HEK293T (cell line): ENCODE results near the gene LIN37.

Source experiments
- CTCF ChIA-PET: fragments of 350-600 bp; formaldehyde crosslinking; extraction: SDS; loops from one replicate; lab custom pipeline; 2021; ENCODE audit warnings: antibody characterized with exemption, inconsistent platforms; lab: Yijun Ruan, JAX
- POLR2A ChIA-PET: fragments of 350-600 bp; formaldehyde crosslinking; extraction: SDS; loops from one replicate; lab custom pipeline; 2020; ENCODE audit warnings: antibody characterized with exemption, inconsistent platforms; lab: Yijun Ruan, JAX
- DNase-seq: peaks from one replicate; pipeline ENCODE4 v3.0.0; 2012; ENCODE audit warnings: mixed read lengths; ENCODE audit errors: extremely low spot score
- ARNT ChIP-seq: fragments of 450-650 bp; IDR thresholded peaks from 2 replicates; pipeline ENCODE4 v1.6.1; 2017; ENCODE audit warnings: mild to moderate bottlenecking
- BHLHE40 ChIP-seq: fragments of 450-650 bp; IDR thresholded peaks from 2 replicates; pipeline ENCODE4 v1.6.1; 2016; ENCODE audit warnings: mild to moderate bottlenecking, moderate library complexity, borderline replicate concordance
- CTBP1 ChIP-seq: fragments of 450-650 bp; IDR thresholded peaks from 2 replicates; pipeline ENCODE4 v1.6.1; 2016; ENCODE audit warnings: borderline replicate concordance
- ELF4 ChIP-seq: fragments of 450-650 bp; IDR thresholded peaks from 2 replicates; pipeline ENCODE4 v1.6.1; 2017; ENCODE audit warnings: antibody characterized with exemption
- FOXA1 ChIP-seq: fragments of 450-650 bp; IDR thresholded peaks from 2 replicates; pipeline ENCODE4 v1.6.1; 2016; ENCODE audit warnings: mild to moderate bottlenecking
- FOXK2 ChIP-seq: fragments of 450-650 bp; IDR thresholded peaks from 2 replicates; pipeline ENCODE4 v1.6.1; 2016; ENCODE audit warnings: mild to moderate bottlenecking
- FOXM1 ChIP-seq: fragments of 450-650 bp; IDR thresholded peaks from 2 replicates; pipeline ENCODE4 v1.6.1; 2017; ENCODE audit warnings: mild to moderate bottlenecking, borderline replicate concordance
- HDGF ChIP-seq: fragments of 450-650 bp; IDR thresholded peaks from 2 replicates; pipeline ENCODE4 v1.6.1; 2017; ENCODE audit warnings: antibody characterized with exemption, borderline replicate concordance
- L3MBTL2 ChIP-seq: fragments of 450-650 bp; conservative IDR thresholded peaks from 2 replicates; pipeline ENCODE4 v1.6.1; 2016; ENCODE audit warnings: mild to moderate bottlenecking
- LEF1 ChIP-seq: fragments of 450-650 bp; IDR thresholded peaks from 2 replicates; pipeline ENCODE4 v1.6.1; 2017; ENCODE audit warnings: mild to moderate bottlenecking, borderline replicate concordance
- NFRKB ChIP-seq: fragments of 450-650 bp; IDR thresholded peaks from 2 replicates; pipeline ENCODE4 v1.6.1; 2016; ENCODE audit warnings: mild to moderate bottlenecking, moderate library complexity
- SP1 ChIP-seq: fragments of 450-650 bp; IDR thresholded peaks from 2 replicates; pipeline ENCODE4 v1.6.1; 2017
- SUZ12 ChIP-seq: fragments of 450-650 bp; IDR thresholded peaks from 2 replicates; pipeline ENCODE4 v1.6.1; 2016; ENCODE audit warnings: mild to moderate bottlenecking
- TARDBP ChIP-seq: fragments of 450-650 bp; IDR thresholded peaks from 2 replicates; pipeline ENCODE4 v1.6.1; 2016
- ZNF384 ChIP-seq: fragments of 450-650 bp; IDR thresholded peaks from 2 replicates; pipeline ENCODE4 v1.6.1; 2016
- TF ChIP-seq, protein P1 (sequence below): fragments of 450-650 bp; IDR thresholded peaks from 2 replicates; pipeline ENCODE4 v1.6.1; 2016

Gene LIN37

DNA sequence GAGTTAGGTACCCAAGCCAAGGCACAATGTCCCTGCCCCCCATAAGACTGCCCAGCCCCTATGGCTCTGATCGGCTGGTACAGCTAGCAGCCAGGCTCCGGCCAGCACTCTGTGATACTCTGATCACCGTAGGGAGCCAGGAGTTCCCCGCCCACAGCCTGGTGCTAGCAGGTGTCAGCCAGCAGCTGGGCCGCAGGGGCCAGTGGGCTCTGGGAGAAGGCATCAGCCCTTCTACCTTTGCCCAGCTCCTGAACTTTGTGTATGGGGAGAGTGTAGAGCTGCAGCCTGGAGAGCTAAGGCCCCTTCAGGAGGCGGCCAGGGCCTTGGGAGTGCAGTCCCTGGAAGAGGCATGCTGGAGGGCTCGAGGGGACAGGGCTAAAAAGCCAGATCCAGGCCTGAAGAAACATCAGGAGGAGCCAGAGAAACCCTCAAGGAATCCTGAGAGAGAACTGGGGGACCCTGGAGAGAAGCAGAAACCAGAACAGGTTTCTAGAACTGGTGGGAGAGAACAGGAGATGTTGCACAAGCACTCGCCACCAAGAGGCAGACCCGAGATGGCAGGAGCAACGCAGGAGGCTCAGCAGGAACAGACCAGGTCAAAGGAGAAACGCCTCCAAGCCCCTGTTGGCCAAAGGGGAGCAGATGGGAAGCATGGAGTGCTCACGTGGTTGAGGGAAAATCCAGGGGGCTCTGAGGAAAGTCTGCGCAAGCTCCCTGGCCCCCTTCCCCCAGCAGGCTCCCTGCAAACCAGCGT lies 33.6 kb upstream of the LIN37 start:
- TF ChIP-seq ZNF384 (no peak), SUZ12 (no peak), TARDBP (no peak), LEF1 (no peak), SP1 (no peak)
- POLR2A ChIA-PET, result interaction anchor here (1.3 to 3.0 kb wide), 3 partner anchors 12 to 33 kb away, joined by 3 to 13 read pairs (median 6); partner anchors contain the start of gene LIN37
- peak; percentile 23 for DNase-seq
- CTCF ChIA-PET, result interaction anchor here (1.0 kb wide), 1 partner anchor 20 kb away, joined by 3 read pairs; no protein-coding TSS in a partner anchor

DNA sequence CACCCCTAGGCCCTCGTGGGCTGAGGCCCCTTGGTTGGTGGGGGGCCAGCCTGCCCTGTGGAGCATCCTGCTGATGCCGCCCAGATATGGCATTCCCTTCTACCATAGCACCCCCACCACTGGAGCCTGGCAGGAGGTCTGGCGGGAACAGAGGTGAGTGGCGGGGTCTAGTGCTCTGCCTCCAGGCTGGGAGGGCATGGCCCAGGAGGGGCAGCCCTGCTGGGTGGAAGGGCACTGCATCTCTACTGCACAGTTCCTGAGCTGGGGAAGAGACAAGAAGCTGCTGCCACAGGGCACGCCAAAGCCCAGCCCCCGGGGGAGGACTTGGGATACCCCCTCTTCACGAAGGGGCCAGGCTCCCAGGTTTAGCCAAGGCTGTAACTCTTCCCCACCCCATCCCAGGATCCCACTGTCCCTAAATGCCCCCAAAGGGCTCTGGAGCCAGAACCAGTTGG lies 33.0 kb upstream of the LIN37 start:
- no peak for TF ChIP-seq FOXK2
- TF ChIP-seq L3MBTL2, result no peak
- no peak for DNase-seq
- POLR2A ChIA-PET, result interaction anchor here (1.0 to 3.0 kb wide), 2 partner anchors 13 to 14 kb away, joined by 3 to 13 read pairs; no protein-coding TSS in a partner anchor
- CTCF ChIA-PET, result interaction anchor here (1.0 kb wide), 1 partner anchor 21 kb away, joined by 3 read pairs; no protein-coding TSS in a partner anchor

DNA sequence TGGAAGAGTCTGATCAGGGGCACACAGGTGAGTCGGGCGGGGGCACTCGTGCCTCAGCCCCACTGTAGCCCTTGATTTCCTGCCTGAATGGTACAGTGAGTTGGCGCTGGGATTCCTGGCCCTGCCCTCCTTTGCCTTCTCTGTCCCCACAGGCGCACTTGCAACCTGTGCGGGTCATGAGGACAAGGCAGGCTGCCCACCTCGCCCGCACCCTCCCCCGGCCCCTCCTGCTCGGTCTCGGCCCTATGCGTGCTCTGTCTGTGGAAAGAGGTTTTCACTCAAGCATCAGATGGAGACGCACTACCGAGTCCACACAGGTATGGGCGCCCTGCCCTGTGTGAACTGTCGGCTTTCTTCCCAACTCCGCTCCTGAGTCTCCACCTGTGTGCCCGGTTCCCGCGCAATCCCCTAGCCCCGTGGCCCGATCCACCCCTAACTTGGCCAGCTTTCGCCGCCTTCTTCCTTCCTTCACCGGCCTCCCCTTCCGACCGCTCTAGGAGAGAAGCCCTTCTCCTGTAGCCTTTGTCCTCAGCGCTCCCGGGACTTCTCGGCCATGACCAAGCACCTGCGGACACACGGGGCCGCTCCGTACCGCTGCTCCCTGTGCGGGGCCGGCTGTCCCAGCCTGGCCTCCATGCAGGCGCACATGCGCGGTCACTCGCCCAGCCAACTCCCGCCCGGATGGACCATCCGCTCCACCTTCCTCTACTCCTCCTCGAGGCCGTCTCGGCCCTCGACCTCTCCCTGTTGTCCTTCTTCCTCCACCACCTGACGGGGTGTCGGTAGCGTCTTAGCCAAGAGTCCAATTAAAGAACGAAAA lies 32.2 kb upstream of the LIN37 start:
- peak; percentile 30 for DNase-seq
- ChIA-PET CTCF (no interaction called here), POLR2A (interaction anchor here (1.0 kb wide), 1 partner anchor 15 kb away, joined by 3 read pairs; no protein-coding TSS in a partner anchor)
- TF ChIP-seq FOXK2 (no peak), BHLHE40 (no peak), ARNT (no peak), TARDBP (no peak), L3MBTL2 (peak; percentile 47; the same call in 1 of the 2 replicates)

DNA sequence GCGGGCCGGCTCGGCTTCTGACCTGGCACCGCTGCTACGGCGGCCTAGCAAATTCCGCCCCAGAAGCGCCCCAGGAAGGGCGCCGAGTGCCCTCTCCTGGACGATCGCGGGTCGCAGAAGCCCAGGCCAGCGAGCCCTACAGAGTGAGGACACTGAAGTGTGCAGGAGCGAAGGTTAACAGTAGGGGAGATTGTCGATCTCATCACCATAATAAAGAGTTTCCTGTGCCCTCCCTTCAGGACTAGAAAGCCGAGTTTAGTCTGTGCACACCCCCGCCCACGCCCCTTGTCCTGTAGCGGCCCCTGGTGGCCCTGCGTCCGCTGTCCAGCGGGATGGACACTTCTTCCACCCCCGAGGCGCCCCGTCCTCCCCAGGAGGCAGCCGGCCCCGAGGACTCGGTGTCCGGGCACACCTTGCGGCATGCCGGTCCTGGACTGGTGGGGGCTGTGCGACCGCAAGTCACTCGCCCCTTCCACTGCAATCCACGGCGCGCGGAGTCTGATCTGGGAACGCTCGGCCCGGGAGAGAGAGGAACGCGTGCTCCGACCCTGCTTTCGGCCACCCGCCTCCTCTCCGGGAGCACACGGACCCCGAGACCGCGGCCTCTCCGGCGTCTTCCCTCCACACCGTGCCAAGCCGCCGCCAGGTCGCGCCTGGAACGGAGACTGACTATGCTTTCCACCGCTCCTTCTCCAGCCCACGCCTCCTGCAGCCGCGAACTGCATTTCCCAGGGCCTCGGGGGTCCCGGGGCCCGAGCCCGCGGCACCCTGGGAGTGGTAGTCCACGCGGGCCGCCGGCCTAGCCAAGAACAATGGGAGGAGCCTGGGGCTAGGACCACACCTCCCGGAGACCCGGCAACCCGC lies 31.3 kb upstream of the LIN37 start:
- ChIA-PET CTCF (no interaction called here), POLR2A (no interaction called here)
- DNase-seq, result peak; percentile 79
- TF ChIP-seq FOXK2 (no peak), ARNT (no peak), L3MBTL2 (peak; percentile 28), CTBP1 (peak; percentile 9; the same call in 1 of the 2 replicates), FOXM1 (no peak), FOXA1 (no peak), BHLHE40 (no peak), ELF4 (peak; percentile 78), LEF1 (no peak), NFRKB (no peak), SUZ12 (peak; percentile 58; the same call in 1 of the 2 replicates), ZNF384 (no peak), TARDBP (no peak), HDGF (0 out of 2 replicates have a peak, but pooled peaks have one; percentile 11), SP1 (no peak)
- TF ChIP-seq, protein P1, sequence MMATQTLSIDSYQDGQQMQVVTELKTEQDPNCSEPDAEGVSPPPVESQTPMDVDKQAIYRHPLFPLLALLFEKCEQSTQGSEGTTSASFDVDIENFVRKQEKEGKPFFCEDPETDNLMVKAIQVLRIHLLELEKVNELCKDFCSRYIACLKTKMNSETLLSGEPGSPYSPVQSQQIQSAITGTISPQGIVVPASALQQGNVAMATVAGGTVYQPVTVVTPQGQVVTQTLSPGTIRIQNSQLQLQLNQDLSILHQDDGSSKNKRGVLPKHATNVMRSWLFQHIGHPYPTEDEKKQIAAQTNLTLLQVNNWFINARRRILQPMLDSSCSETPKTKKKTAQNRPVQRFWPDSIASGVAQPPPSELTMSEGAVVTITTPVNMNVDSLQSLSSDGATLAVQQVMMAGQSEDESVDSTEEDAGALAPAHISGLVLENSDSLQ, result no peak

DNA sequence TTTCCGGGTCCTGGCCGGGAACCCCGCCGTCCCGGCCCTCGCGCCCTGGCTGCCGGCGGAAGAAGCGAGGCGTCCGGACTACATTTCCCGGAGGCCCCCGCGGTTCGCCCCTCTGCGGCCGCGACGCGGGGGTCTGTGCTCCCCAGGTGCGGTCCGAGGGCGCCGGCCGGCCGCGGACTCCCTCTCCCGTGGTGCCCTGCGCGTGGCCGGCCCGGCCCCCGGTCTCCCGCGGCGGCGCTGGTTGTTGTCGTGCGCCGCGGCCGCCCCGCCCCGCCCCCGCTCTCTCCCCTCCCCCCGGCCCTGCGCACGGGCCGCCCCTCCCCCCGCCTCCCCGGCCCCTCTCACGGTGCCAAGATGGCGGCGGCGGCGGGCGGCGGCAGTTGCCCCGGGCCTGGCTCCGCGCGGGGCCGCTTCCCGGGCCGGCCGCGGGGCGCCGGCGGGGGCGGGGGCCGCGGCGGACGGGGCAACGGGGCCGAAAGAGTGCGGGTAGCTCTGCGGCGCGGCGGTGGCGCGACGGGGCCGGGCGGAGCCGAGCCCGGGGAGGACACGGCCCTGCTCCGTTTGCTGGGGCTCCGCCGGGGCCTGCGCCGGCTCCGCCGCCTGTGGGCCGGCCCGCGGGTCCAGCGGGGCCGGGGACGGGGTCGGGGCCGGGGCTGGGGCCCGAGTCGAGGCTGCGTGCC lies 30.6 kb upstream of the LIN37 start, which contains the start of gene KMT2B:
Gene KMT2B (plus strand): TSS at position 339 of the 680 bp plus-strand sequence. CDS start 16 bp downstream, at position 355.
- ChIA-PET POLR2A (interaction anchor here (1.3 to 1.5 kb wide), 2 partner anchors 23 to 31 kb away, joined by 6 to 9 read pairs; partner anchors contain the start of gene LIN37), CTCF (no interaction called here)
- DNase-seq, result peak; percentile 96
- TF ChIP-seq ZNF384, result no peak
- no peak for TF ChIP-seq HDGF
- no peak for TF ChIP-seq SP1
- no peak for TF ChIP-seq LEF1
- TF ChIP-seq ELF4, result no peak
- TF ChIP-seq, protein P1, result no peak
- no peak for TF ChIP-seq FOXK2
- TF ChIP-seq SUZ12, result no peak
- TF ChIP-seq L3MBTL2, result no peak
- no peak for TF ChIP-seq NFRKB
- no peak for TF ChIP-seq CTBP1
- TF ChIP-seq TARDBP, result no peak
- TF ChIP-seq BHLHE40, result no peak
- no peak for TF ChIP-seq FOXM1
